ENCODE measurements around the gene LLCFC1. TPM values are rescaled to one million over a fixed set of nuclear protein-coding genes. Genes with fewer than 3 reads are reported as not detected.

LLCFC1 gene
- total and polyA plus RNA-seq, 2 of the 8 experiments (the other 6 are each of a cell fraction or from before 2014, with no cell fraction given), result not detected

- CTCF ChIA-PET (ENCODE audit: partially characterized antibody), result interaction anchor here (0.7 to 3.9 kb wide), 25 partner anchors 9 to 534 kb away, joined by 3 to 34 read pairs (median 6); partner anchors contain the start of genes LLCFC1 and TRPV5
- no peak overlapping the region for H3K4ac ChIP-seq (replicated peaks; ENCODE audit: insufficient read length, low read depth, low read length)
Observed at GRCh38 chr7:142910031-142910433, 29.3 kb upstream of the LLCFC1 start.

More at GRCh38 chr7:142910031-142910433, 29.3 kb upstream of the LLCFC1 start:
- DNase-seq (ENCODE audit: low read depth in 1 of 2, low spot score in 2 of 2) (no peak), FAIRE-seq (no peak)
- H3K23me2 ChIP-seq (ENCODE audit: low read depth, low read length), result no peaks in the 10 kb centered on the region
- no peak overlapping the region for H2BK5ac ChIP-seq (ENCODE audit: low read depth, low read length)
- H2AK5ac ChIP-seq (ENCODE audit: low read depth, low read length), result no peak overlapping the region
- no peaks in the 10 kb centered on the region for H3K4me1 ChIP-seq (replicated peaks in 1 of 4; ENCODE audit: control insufficient read depth in 3 of 4, insufficient read depth in 4 of 4, low read length in 3 of 4)
- no peak overlapping the region for H3K27ac ChIP-seq (ENCODE audit: low read depth, low read length)
- no peak overlapping the region for H4K91ac ChIP-seq (replicated peaks; ENCODE audit: insufficient read length, low read length)
- no peak overlapping the region for H2BK15ac ChIP-seq (ENCODE audit: low read length)
- H3K27me3 ChIP-seq (replicated peaks in 1 of 4; ENCODE audit: control insufficient read depth in 3 of 4, extremely low read depth in 1 of 4, insufficient read depth in 3 of 4, low read length in 3 of 4), result no peaks in the 10 kb centered on the region
- H3K14ac ChIP-seq (ENCODE audit: insufficient read length), result no peak overlapping the region
- H4K20me1 ChIP-seq (replicated peaks in 1 of 2; ENCODE audit: control insufficient read depth in 1 of 2, insufficient read depth in 2 of 2, low read length in 2 of 2), result no peaks in the 10 kb centered on the region
- no peaks in the 10 kb centered on the region for H3K36me3 ChIP-seq (ENCODE audit: control insufficient read depth in 2 of 4, insufficient read depth in 4 of 4, low read length in 3 of 4)
- H3K4me3 ChIP-seq (ENCODE audit: extremely low read depth in 1 of 4, insufficient read depth in 2 of 4, low read depth in 3 of 4, low read length in 4 of 4), result no peak overlapping the region
- H3K18ac ChIP-seq (ENCODE audit: extremely low read depth, low read length), result no peak overlapping the region
- no peak overlapping the region for H2AFZ ChIP-seq (ENCODE audit: low read length)
- TF ChIP-seq NANOG (IDR thresholded peaks at IDR 0.05; ENCODE audit: insufficient read depth, low read depth, low read length, poor library complexity, severe bottlenecking) (no peak), POLR2AphosphoS5 (IDR thresholded peaks at IDR 0.05; ENCODE audit: low read depth, low read length) (no peak), POLR2A (IDR thresholded peaks at IDR 0.05; ENCODE audit: control extremely low read depth in 1 of 2, low read depth in 2 of 2, low read length in 2 of 2) (no peak), CBX8 (IDR thresholded peaks at IDR 0.05; ENCODE audit: borderline replicate concordance, low read depth, low read length) (no peak), ZNF274 (IDR thresholded peaks at IDR 0.05; ENCODE audit: borderline replicate concordance, extremely low read depth, low read length) (no peak), TEAD4 (IDR thresholded peaks at IDR 0.05; ENCODE audit: low read depth, low read length) (no peak), EP300 (IDR thresholded peaks at IDR 0.05; ENCODE audit: borderline replicate concordance in 1 of 2, low read depth in 2 of 2, low read length in 2 of 2) (no peak), E2F6 (IDR thresholded peaks at IDR 0.05) (no peak), RBBP5 (IDR thresholded peaks at IDR 0.05; ENCODE audit: borderline replicate concordance, low read depth, low read length) (no peak), FOSL1 (IDR thresholded peaks at IDR 0.05; ENCODE audit: insufficient read depth, low read depth, low read length) (no peak)
- no peak overlapping the region for H2BK12ac ChIP-seq (ENCODE audit: low read depth, low read length)
- H3K4me2 ChIP-seq (ENCODE audit: insufficient read depth in 1 of 2, low read depth in 2 of 2, low read length in 2 of 2), result no peak overlapping the region
- peaks cover 15 to 20% of the 10 kb centered on the region in 2 experiments; a peak in 3 of 4 replicates for H3K9me3 ChIP-seq (ENCODE audit: insufficient read depth in 2 of 2, low read depth in 1 of 2, low read length in 1 of 2)
- H3K23ac ChIP-seq (ENCODE audit: insufficient read length), result no peak overlapping the region
- WGBS, 2 experiments (ENCODE audit: extremely low coverage in 1 of 2, insufficient coverage in 1 of 2, insufficient read length in 1 of 2, insufficient replicate concordance in 2 of 2, low coverage in 1 of 2, low lambda C conversion rate in 2 of 2, missing lambda C conversion rate in 1 of 2), result 91% methylated on average over 2 of the region's 2 CpGs; no CpG with 5 or more reads in 1 of the 2 experiments
- H4K8ac ChIP-seq (ENCODE audit: extremely low read depth, insufficient read depth, low read length), result no peak overlapping the region
- no peak overlapping the region for H3K9ac ChIP-seq (replicated peaks in 1 of 4; ENCODE audit: extremely low read depth in 1 of 4, low read depth in 3 of 4, low read length in 3 of 4)
- H3K56ac ChIP-seq (replicated peaks; ENCODE audit: insufficient read length, low read depth, low read length), result no peak overlapping the region
- H2BK120ac ChIP-seq (replicated peaks; ENCODE audit: low read depth, low read length), result no peak overlapping the region
- H3K79me2 ChIP-seq (ENCODE audit: control insufficient read depth in 1 of 2, insufficient read depth in 2 of 2, low read length in 2 of 2), result no peaks in the 10 kb centered on the region
- POLR2A ChIA-PET (ENCODE audit: partially characterized antibody), result interaction anchor here (1.0 kb wide), 1 partner anchor 13 kb away, joined by 5 read pairs; no protein-coding TSS in a partner anchor
- H2BK20ac ChIP-seq (ENCODE audit: low read length), result no peak overlapping the region
- no peaks in the 10 kb centered on the region for H3K79me1 ChIP-seq (ENCODE audit: low read depth, low read length)
- H4K5ac ChIP-seq (ENCODE audit: insufficient read length, low read depth, low read length), result no peak overlapping the region
